ENCODE data around the gene TAOK2.

TAOK2 gene

GRCh38 chr16:30023586-30023985 is 49.9 kb downstream of the TAOK2 start:
- Histone ChIP-seq H3K9me3 (ENCODE audit: control insufficient read depth, insufficient read depth, low read length) (no peaks in the 10 kb centered on the region), H3K4me3 (ENCODE audit: low read length) (no peak overlapping the region)
- TF ChIP-seq EZH2phosphoT487 (IDR thresholded peaks at IDR 0.05; ENCODE audit: borderline replicate concordance, low read length), result no peak
- no peak for TF ChIP-seq CTCF (IDR thresholded peaks at IDR 0.05; ENCODE audit: low read depth, low read length, poor library complexity, severe bottlenecking)

GRCh38 chr16:30024451-30024850 is 50.8 kb downstream of the TAOK2 start:
- H3K9me2 ChIP-seq (replicated peaks; ENCODE audit: control insufficient read depth, low read length), result no peaks in the 10 kb centered on the region
- H3K27ac ChIP-seq (ENCODE audit: low read depth, low read length), result no peak overlapping the region
- no peak for TF ChIP-seq EZH2phosphoT487 (IDR thresholded peaks at IDR 0.05; ENCODE audit: borderline replicate concordance, low read length)
- TF ChIP-seq CTCF (IDR thresholded peaks at IDR 0.05; ENCODE audit: low read depth, low read length, poor library complexity, severe bottlenecking), result no peak
- H3F3A ChIP-seq (ENCODE audit: control insufficient read depth, insufficient read depth), result no peaks in the 10 kb centered on the region
- H3K9me3 ChIP-seq (ENCODE audit: control insufficient read depth, insufficient read depth, low read length), result no peaks in the 10 kb centered on the region
- H3K4me1 ChIP-seq (ENCODE audit: control insufficient read depth, low read length), result peaks cover 12% of the 10 kb centered on the region
- H3K4me3 ChIP-seq (ENCODE audit: low read length), result no peak overlapping the region
- H3K79me2 ChIP-seq (ENCODE audit: control insufficient read depth, low read length), result no peaks in the 10 kb centered on the region
- H3K36me3 ChIP-seq (ENCODE audit: control insufficient read depth, low read length), result no peaks in the 10 kb centered on the region
- no peak overlapping the region for H3K4me2 ChIP-seq (ENCODE audit: low read length)
- H3K27me3 ChIP-seq (ENCODE audit: control insufficient read depth, low read length), result peaks cover 39% of the 10 kb centered on the region
- no peaks in the 10 kb centered on the region for H4K20me1 ChIP-seq (ENCODE audit: control insufficient read depth, insufficient read depth, low read depth, low read length)

More at GRCh38 chr16:30023586-30023985, 49.9 kb downstream of the TAOK2 start:
- Histone ChIP-seq H3K79me2 (ENCODE audit: control insufficient read depth, low read length) (no peaks in the 10 kb centered on the region), H3K4me2 (ENCODE audit: low read length) (no peak overlapping the region), H4K20me1 (ENCODE audit: control insufficient read depth, insufficient read depth, low read depth, low read length) (no peaks in the 10 kb centered on the region), H3F3A (ENCODE audit: control insufficient read depth, insufficient read depth) (no peaks in the 10 kb centered on the region), H3K4me1 (ENCODE audit: control insufficient read depth, low read length) (peaks cover 12% of the 10 kb centered on the region), H3K27me3 (ENCODE audit: control insufficient read depth, low read length) (peaks cover 35% of the 10 kb centered on the region), H3K9me2 (replicated peaks; ENCODE audit: control insufficient read depth, low read length) (no peaks in the 10 kb centered on the region), H3K36me3 (ENCODE audit: control insufficient read depth, low read length) (no peaks in the 10 kb centered on the region), H3K27ac (ENCODE audit: low read depth, low read length) (no peak overlapping the region)

- TF ChIP-seq EZH2phosphoT487 (IDR thresholded peaks at IDR 0.05; ENCODE audit: borderline replicate concordance, low read length) (no peak), CTCF (IDR thresholded peaks at IDR 0.05; ENCODE audit: low read depth, low read length, poor library complexity, severe bottlenecking) (no peak)
- H3K9me2 ChIP-seq (replicated peaks; ENCODE audit: control insufficient read depth, low read length), result no peaks in the 10 kb centered on the region
- H4K20me1 ChIP-seq (ENCODE audit: control insufficient read depth, insufficient read depth, low read depth, low read length), result no peaks in the 10 kb centered on the region
- H3F3A ChIP-seq (ENCODE audit: control insufficient read depth, insufficient read depth), result no peaks in the 10 kb centered on the region
- H3K27ac ChIP-seq (ENCODE audit: low read depth, low read length), result no peak overlapping the region
- no peaks in the 10 kb centered on the region for H3K79me2 ChIP-seq (ENCODE audit: control insufficient read depth, low read length)
- H3K9me3 ChIP-seq (ENCODE audit: control insufficient read depth, insufficient read depth, low read length), result no peaks in the 10 kb centered on the region
- H3K36me3 ChIP-seq (ENCODE audit: control insufficient read depth, low read length), result no peaks in the 10 kb centered on the region
- H3K4me3 ChIP-seq (ENCODE audit: low read length), result no peak overlapping the region
- H3K4me1 ChIP-seq (ENCODE audit: control insufficient read depth, low read length), result peaks cover 12% of the 10 kb centered on the region
- no peak overlapping the region for H3K4me2 ChIP-seq (ENCODE audit: low read length)
- H3K27me3 ChIP-seq (ENCODE audit: control insufficient read depth, low read length), result peaks cover 43% of the 10 kb centered on the region
These were observed 51.5 kb downstream of the TAOK2 start for GRCh38 chr16:30025156-30025555.

Measured in DOHH2 (cell line).